Left hindlimb (tissue), 1 donor: ENCODE data around the gene SH3GLB1.
A peak's percentile ranks its signal among the peaks of the same experiment; 100 is the strongest.

Source experiments
- DNase-seq: peaks from one replicate; pipeline ENCODE4 v3.0.0-alpha.2; 2018

SH3GLB1 gene

GRCh38 chr1:86774305-86775295 is 70.2 kb downstream of the SH3GLB1 start:
- DNase-seq = peak; percentile 71

- DNase-seq = no peak
Observed at GRCh38 chr1:86775395-86775794, 71.0 kb downstream of the SH3GLB1 start.

GRCh38 chr1:86776108-86776507 is 71.7 kb downstream of the SH3GLB1 start:
- no peak for DNase-seq

- DNase-seq = no peak
Observed at GRCh38 chr1:86778569-86779239, 74.3 kb downstream of the SH3GLB1 start.

- DNase-seq = no peak
Observed at GRCh38 chr1:86779308-86780191, 75.2 kb downstream of the SH3GLB1 start.

- DNase-seq = no peak
Observed at GRCh38 chr1:86782482-86782881, 78.1 kb downstream of the SH3GLB1 start.

GRCh38 chr1:86787621-86788020 is 83.2 kb downstream of the SH3GLB1 start:
- DNase-seq = no peak

- no peak for DNase-seq
Observed at GRCh38 chr1:86788300-86789206, 84.2 kb downstream of the SH3GLB1 start.

- no peak for DNase-seq
Observed at GRCh38 chr1:86795316-86795715, 90.9 kb downstream of the SH3GLB1 start.
